WTC11 (cell line): ENCODE data around the gene NPDC1. TPM values are rescaled to one million over a fixed set of nuclear protein-coding genes. Genes with fewer than 3 reads are reported as not detected.
A peak's percentile ranks its signal among the peaks of the same experiment; 100 is the strongest.

Source experiments
- ATAC-seq: fragments of 200-7000 bp; cut with Tn5 transposase; 2 replicates; pipeline ENCODE4 v1.10.0; 2021; ENCODE audit warnings: mild to moderate bottlenecking, moderate library complexity
- CTCF ChIA-PET: fragments of 300-600 bp; sonication (Branson Sonifier 250); formaldehyde crosslinking; loops from one replicate; lab custom pipeline; 2021; ENCODE audit warnings: antibody characterized with exemption; lab: Charles Lee
- POLR2A ChIA-PET: fragments of 350-600 bp; sonication (Branson Sonifier 250); formaldehyde crosslinking; loops from one replicate; lab custom pipeline; 2021; ENCODE audit warnings: antibody characterized with exemption; lab: Charles Lee
- DNase-seq: peaks from one replicate; pipeline ENCODE4 v3.0.0; 2021; ENCODE audit warnings: low spot score
- H3K27ac Mint-ChIP-seq: 2 replicates; pipeline ENCODE4 v1.8.0; 2021; ENCODE audit warnings: mixed read lengths
- H3K27me3 Mint-ChIP-seq: 2 replicates; pipeline ENCODE4 v1.8.0; 2021; ENCODE audit warnings: low read depth, mild to moderate bottlenecking, moderate library complexity, mixed read lengths
- H3K36me3 Mint-ChIP-seq: 2 replicates; pipeline ENCODE4 v1.8.0; 2021; ENCODE audit warnings: mixed read lengths
- H3K4me1 Mint-ChIP-seq: 2 replicates; pipeline ENCODE4 v1.8.0; 2022; ENCODE audit warnings: mixed read lengths
- H3K4me3 Mint-ChIP-seq: 2 replicates; pipeline ENCODE4 v1.8.0; 2021; ENCODE audit warnings: mild to moderate bottlenecking, moderate library complexity, mixed read lengths
- H3K9me3 Mint-ChIP-seq: 2 replicates; pipeline ENCODE4 v1.8.0; 2021; ENCODE audit warnings: mixed read lengths
- GABPB1 ChIP-seq: sonication (generic); formaldehyde crosslinking; IDR thresholded peaks from 2 replicates; pipeline ENCODE4 v1.8.1; 2023; ENCODE audit warnings: mild to moderate bottlenecking, missing genetic modification reagents
- NR2C2 ChIP-seq: sonication (generic); formaldehyde crosslinking; IDR thresholded peaks from 2 replicates; pipeline ENCODE4 v1.8.0; 2022; ENCODE audit warnings: mild to moderate bottlenecking, missing genetic modification reagents
- RELA ChIP-seq: sonication (generic); formaldehyde crosslinking; IDR thresholded peaks from 2 replicates; pipeline ENCODE4 v1.8.1; 2022; ENCODE audit warnings: missing genetic modification reagents, mild to moderate bottlenecking, borderline replicate concordance
- SMAD3 ChIP-seq: sonication (generic); formaldehyde crosslinking; IDR thresholded peaks from 2 replicates; pipeline ENCODE4 v1.8.0; 2022; ENCODE audit warnings: missing genetic modification reagents, mild to moderate bottlenecking, borderline replicate concordance
- SP1 ChIP-seq: sonication (generic); formaldehyde crosslinking; conservative IDR thresholded peaks from 2 replicates; pipeline ENCODE4 v1.8.1; 2022; ENCODE audit warnings: missing genetic modification reagents
- total RNA-seq: library from RNA; stranded (reverse); gene quantifications from 3 replicates; pipeline ENCODE4 v1.2.3, GENCODE V29; 2021
- TF ChIP-seq, protein P1 (sequence below): sonication (generic); formaldehyde crosslinking; IDR thresholded peaks from 2 replicates; pipeline ENCODE4 v1.8.1; 2023; ENCODE audit warnings: mild to moderate bottlenecking, missing genetic modification reagents, borderline replicate concordance
- TF ChIP-seq, protein P2 (sequence below): sonication (generic); formaldehyde crosslinking; IDR thresholded peaks from 2 replicates; pipeline ENCODE4 v1.8.0; 2022; ENCODE audit warnings: mild to moderate bottlenecking, missing genetic modification reagents
- TF ChIP-seq, protein P3 (sequence below): fragments of 250-450 bp; sonication (Bioruptor Pico); IDR thresholded peaks from 2 replicates; pipeline ENCODE4 v1.9.0; 2021; ENCODE audit warnings: mild to moderate bottlenecking

The NPDC1 gene
- total RNA-seq, 1 experiment from 2014 or later, result 64.3 TPM

DNA sequence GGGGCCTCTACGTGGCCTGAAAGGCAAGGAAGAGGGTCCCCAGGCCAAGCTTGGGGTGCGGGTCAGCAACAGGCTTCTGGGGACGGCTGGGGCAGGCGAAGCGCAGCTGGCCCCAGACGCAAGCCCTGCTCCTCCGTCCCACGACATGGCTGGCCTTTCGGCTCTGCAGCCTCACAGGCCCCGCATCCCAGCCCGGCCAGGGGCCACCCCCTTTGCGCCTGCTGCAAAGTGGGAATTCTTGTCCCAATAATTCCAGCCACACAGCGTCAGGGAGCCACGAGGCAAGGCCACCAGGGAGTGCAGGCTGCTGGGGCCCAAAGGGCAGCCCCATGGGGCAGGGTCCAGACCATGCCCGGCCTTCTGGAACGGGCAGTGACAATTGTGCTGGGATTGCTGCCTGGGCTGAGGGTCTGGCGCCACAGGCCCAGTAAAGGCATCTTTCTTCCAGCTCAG is 9.0 kb upstream of the NPDC1 start:
- H3K4me3 Mint-ChIP-seq, result no peak overlapping the region
- no peak for ATAC-seq
- no peak for TF ChIP-seq NR2C2
- TF ChIP-seq, protein P1, sequence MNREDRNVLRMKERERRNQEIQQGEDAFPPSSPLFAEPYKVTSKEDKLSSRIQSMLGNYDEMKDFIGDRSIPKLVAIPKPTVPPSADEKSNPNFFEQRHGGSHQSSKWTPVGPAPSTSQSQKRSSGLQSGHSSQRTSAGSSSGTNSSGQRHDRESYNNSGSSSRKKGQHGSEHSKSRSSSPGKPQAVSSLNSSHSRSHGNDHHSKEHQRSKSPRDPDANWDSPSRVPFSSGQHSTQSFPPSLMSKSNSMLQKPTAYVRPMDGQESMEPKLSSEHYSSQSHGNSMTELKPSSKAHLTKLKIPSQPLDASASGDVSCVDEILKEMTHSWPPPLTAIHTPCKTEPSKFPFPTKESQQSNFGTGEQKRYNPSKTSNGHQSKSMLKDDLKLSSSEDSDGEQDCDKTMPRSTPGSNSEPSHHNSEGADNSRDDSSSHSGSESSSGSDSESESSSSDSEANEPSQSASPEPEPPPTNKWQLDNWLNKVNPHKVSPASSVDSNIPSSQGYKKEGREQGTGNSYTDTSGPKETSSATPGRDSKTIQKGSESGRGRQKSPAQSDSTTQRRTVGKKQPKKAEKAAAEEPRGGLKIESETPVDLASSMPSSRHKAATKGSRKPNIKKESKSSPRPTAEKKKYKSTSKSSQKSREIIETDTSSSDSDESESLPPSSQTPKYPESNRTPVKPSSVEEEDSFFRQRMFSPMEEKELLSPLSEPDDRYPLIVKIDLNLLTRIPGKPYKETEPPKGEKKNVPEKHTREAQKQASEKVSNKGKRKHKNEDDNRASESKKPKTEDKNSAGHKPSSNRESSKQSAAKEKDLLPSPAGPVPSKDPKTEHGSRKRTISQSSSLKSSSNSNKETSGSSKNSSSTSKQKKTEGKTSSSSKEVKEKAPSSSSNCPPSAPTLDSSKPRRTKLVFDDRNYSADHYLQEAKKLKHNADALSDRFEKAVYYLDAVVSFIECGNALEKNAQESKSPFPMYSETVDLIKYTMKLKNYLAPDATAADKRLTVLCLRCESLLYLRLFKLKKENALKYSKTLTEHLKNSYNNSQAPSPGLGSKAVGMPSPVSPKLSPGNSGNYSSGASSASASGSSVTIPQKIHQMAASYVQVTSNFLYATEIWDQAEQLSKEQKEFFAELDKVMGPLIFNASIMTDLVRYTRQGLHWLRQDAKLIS (CRISPR knock-in tag), result no peak
- TF ChIP-seq, protein P2, sequence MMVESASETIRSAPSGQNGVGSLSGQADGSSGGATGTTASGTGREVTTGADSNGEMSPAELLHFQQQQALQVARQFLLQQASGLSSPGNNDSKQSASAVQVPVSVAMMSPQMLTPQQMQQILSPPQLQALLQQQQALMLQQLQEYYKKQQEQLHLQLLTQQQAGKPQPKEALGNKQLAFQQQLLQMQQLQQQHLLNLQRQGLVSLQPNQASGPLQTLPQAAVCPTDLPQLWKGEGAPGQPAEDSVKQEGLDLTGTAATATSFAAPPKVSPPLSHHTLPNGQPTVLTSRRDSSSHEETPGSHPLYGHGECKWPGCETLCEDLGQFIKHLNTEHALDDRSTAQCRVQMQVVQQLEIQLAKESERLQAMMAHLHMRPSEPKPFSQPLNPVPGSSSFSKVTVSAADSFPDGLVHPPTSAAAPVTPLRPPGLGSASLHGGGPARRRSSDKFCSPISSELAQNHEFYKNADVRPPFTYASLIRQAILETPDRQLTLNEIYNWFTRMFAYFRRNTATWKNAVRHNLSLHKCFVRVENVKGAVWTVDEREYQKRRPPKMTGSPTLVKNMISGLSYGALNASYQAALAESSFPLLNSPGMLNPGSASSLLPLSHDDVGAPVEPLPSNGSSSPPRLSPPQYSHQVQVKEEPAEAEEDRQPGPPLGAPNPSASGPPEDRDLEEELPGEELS, result 0 out of 2 replicates have a peak, but pooled peaks have one; percentile 6
- H3K27me3 Mint-ChIP-seq, result peaks cover 29% of the 10 kb centered on the region
- DNase-seq, result no peak
- no peaks in the 10 kb centered on the region for H3K36me3 Mint-ChIP-seq
- H3K4me1 Mint-ChIP-seq, result 0 out of 2 replicates have a peak, but pooled peaks cover 2% of the 10 kb centered on the region
- ChIA-PET CTCF (interaction anchor here (1.2 to 10.4 kb wide), 9 partner anchors 8 to 383 kb away, joined by 3 to 240 read pairs (median 10); partner anchors contain the start of genes ABCA2, NPDC1, PAXX and RNF224), POLR2A (interaction anchor here (1.0 to 1.3 kb wide), 2 partner anchors 32 to 146 kb away, joined by 3 to 4 read pairs; partner anchors contain the start of genes MAN1B1 and TPRN)
- H3K27ac Mint-ChIP-seq, result no peak overlapping the region
- H3K9me3 Mint-ChIP-seq, result no peaks in the 10 kb centered on the region

DNA sequence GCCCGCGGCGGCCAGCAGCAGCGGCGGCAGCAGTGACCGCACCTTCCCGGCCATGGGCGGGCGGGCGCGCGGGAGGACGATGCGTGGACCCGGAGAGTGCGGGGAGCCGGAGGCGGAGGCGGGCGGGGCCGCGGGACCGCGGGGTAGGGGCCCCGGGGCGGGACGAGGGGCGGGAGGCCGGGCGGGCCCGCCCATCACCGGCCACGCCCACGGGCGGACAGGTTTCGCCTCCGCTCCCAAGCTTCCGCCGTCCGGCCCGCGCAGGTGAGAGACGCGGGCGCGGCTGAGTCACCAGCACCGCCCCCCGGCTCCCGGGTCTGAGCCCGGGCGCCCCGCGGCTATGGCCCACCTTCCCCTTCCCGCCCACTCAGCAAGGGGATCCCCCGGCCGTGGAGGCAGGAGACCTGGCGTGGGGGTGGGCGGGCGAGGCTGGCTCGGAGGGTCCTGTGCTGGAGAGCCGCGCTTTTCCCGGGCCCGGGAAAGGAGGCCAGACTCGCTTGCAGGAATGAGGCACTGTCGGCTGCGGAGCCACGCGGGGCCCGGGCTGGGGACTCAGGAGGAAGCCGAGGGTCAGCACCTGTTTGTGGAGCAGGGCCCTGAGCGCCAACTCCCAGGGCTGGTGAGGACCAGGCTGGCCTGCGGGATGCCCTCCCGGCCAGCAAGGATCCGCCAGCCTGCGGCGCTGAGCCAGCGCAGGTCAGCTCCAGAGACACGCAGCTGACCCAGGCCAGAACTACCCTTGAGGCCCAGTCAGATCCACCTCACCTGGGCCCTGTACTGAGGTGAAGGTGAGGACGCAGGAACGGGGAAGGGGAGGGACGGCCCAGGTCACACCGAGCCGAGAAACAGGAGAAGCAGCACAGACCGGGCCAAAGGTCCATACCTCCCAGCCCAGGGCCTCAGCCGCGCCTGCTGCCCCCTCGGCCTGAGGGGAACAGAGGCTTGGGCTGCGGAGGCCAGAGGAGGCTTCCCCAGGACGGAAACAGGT is 8.3 kb upstream of the NPDC1 start, which contains the start of gene ENTPD2:
ENTPD2 (minus strand) TSS at position 118 of the 988 bp plus-strand sequence; CDS start at position 54, 64 bp downstream.
- Mint-ChIP-seq H3K4me1 (peaks cover 6% of the 10 kb centered on the region; the same call in 1 of the 2 replicates), H3K27ac (no peak within 1 kb of the TSS), H3K9me3 (no peaks in the 10 kb centered on the region), H3K27me3 (peaks cover 37% of the 10 kb centered on the region), H3K4me3 (peak within 1 kb of the TSS; percentile 45), H3K36me3 (no peaks in the 10 kb centered on the region)
- CTCF ChIA-PET, result interaction anchor here (0.7 to 10.4 kb wide), 10 partner anchors 13 to 383 kb away, joined by 3 to 240 read pairs (median 4); partner anchors contain the start of genes ABCA2, PAXX, RNF224 and SAPCD2
- POLR2A ChIA-PET, result interaction anchor here (1.0 kb wide), 1 partner anchor 32 kb away, joined by 3 read pairs; the partner anchor contains the start of gene MAN1B1
- peak; percentile 52 for ATAC-seq
- TF ChIP-seq GABPB1 (0 out of 2 replicates have a peak, but pooled peaks have one; percentile 24), RELA (CRISPR knock-in tag) (no peak), SMAD3 (CRISPR knock-in tag) (no peak), SP1 (CRISPR knock-in tag) (0 out of 2 replicates have a peak, but pooled peaks have one; percentile 53)
- TF ChIP-seq, protein P2, result 0 out of 2 replicates have a peak, but pooled peaks have one; percentile 24
- TF ChIP-seq, protein P3, sequence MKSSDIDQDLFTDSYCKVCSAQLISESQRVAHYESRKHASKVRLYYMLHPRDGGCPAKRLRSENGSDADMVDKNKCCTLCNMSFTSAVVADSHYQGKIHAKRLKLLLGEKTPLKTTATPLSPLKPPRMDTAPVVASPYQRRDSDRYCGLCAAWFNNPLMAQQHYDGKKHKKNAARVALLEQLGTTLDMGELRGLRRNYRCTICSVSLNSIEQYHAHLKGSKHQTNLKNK, result no peak
- peak; percentile 56 for DNase-seq
